GM06990 (cell line): ENCODE results near the gene CRYBA1.

Experiments
- DNase-seq: peaks from one replicate; pipeline ENCODE4 v3.0.0-alpha.2; 2011; ENCODE audit not compliant: insufficient read length; ENCODE audit errors: extremely low read depth
- H3K27me3 ChIP-seq: replicated peaks from 2 replicates; pipeline ENCODE4 v1.6.0; 2011; ENCODE audit warnings: low read length; ENCODE audit not compliant: control insufficient read depth, insufficient read depth
- H3K36me3 ChIP-seq: 2 replicates; pipeline ENCODE4 v1.5.1; 2011; ENCODE audit warnings: low read length; ENCODE audit not compliant: control insufficient read depth, insufficient read depth
- H3K4me3 ChIP-seq: replicated peaks from 2 replicates; pipeline ENCODE4 v1.5.1; 2011; ENCODE audit warnings: low read depth, mild to moderate bottlenecking, control low read depth, low read length
- TF ChIP-seq, protein P1 (sequence below): IDR thresholded peaks from 2 replicates; pipeline ENCODE4 v1.5.1; 2011; ENCODE audit warnings: low read length, control low read depth, mild to moderate bottlenecking, inconsistent platforms; ENCODE audit not compliant: insufficient read depth, poor library complexity, severe bottlenecking

CRYBA1 gene

DNA sequence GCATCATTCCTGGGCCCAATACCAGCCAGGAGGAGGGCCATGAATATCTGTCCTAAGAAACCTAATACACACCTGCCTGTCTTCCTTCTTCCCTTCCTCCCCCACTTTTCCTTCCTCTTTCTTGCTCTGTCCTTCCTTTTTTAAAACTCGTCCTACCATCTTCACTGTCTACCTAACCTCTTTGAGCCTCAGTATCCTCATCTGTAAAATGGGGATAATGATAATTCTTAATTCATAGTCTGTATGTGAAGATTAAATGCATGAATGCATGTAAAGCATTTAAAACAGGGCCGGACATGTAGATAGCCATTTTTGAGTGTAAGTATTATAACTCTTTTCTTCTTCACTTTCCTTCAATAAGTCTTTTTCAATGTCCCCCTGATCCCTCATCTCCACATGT is 560 bp downstream of the CRYBA1 start:
- Histone ChIP-seq H3K36me3 (no peaks in the 10 kb centered on the region), H3K27me3 (no peaks in the 10 kb centered on the region), H3K4me3 (no peak overlapping the region)
- DNase-seq = no peak
- TF ChIP-seq, protein P1, sequence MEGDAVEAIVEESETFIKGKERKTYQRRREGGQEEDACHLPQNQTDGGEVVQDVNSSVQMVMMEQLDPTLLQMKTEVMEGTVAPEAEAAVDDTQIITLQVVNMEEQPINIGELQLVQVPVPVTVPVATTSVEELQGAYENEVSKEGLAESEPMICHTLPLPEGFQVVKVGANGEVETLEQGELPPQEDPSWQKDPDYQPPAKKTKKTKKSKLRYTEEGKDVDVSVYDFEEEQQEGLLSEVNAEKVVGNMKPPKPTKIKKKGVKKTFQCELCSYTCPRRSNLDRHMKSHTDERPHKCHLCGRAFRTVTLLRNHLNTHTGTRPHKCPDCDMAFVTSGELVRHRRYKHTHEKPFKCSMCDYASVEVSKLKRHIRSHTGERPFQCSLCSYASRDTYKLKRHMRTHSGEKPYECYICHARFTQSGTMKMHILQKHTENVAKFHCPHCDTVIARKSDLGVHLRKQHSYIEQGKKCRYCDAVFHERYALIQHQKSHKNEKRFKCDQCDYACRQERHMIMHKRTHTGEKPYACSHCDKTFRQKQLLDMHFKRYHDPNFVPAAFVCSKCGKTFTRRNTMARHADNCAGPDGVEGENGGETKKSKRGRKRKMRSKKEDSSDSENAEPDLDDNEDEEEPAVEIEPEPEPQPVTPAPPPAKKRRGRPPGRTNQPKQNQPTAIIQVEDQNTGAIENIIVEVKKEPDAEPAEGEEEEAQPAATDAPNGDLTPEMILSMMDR = no peak

- H3K27me3 ChIP-seq = no peaks in the 10 kb centered on the region
- TF ChIP-seq, protein P1 = no peak
- no peak overlapping the region for H3K4me3 ChIP-seq
- DNase-seq = no peak
- no peaks in the 10 kb centered on the region for H3K36me3 ChIP-seq
Measured at GRCh38 chr17:29248845-29249244, 2.2 kb downstream of the CRYBA1 start.

DNA sequence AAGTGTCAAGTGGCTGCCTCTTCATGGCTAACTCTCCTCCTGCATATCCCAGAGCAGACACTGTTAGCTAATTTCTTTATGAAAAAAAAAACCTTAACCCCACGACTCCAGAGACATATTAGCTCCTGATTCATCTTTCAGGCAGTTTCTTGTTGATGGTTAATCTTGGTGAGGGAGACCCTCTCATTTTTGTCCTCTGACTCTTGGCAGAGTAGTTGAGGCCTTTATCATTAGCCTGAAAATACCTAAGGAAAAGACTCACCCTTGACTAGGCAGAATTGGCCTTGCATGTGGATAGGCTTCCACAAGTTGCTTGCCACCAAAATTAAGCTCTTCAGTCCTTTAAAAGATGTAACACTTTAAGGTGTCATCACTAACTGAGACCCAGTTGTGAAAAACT is 4.0 kb downstream of the CRYBA1 start:
- no peak overlapping the region for H3K4me3 ChIP-seq

DNA sequence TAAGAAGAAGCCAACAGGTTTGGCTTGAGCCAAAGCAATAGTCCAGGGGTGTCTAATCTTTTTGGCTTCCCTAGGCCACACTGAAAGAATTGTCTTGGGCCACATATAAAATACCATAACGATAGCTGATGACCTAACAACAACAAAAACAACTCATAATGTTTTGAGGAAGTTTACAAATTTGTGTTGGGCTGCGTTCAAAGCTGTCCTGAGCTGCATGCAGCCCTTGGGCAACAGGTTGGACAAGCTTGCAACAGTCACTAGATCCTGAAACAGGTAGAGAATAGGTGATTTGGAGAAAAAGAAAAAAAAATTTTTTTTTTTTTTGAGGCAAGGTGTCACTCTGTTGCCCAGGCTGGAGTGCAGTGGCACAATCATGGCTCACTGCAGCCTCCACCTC is 4.5 kb downstream of the CRYBA1 start:
- no peak for DNase-seq
- Histone ChIP-seq H3K4me3 (no peak overlapping the region), H3K36me3 (no peaks in the 10 kb centered on the region), H3K27me3 (no peaks in the 10 kb centered on the region)
- TF ChIP-seq, protein P1 = no peak

More for the DNA sequence above, 4.0 kb downstream of the CRYBA1 start:
- DNase-seq = no peak
- Histone ChIP-seq H3K36me3 (no peaks in the 10 kb centered on the region), H3K27me3 (no peaks in the 10 kb centered on the region)
- TF ChIP-seq, protein P1 = no peak

GRCh38 chr17:29252101-29252791 is 5.6 kb downstream of the CRYBA1 start:
- Histone ChIP-seq H3K27me3 (no peaks in the 10 kb centered on the region), H3K4me3 (no peak overlapping the region), H3K36me3 (no peaks in the 10 kb centered on the region)
- DNase-seq = no peak
- TF ChIP-seq, protein P1 = peak; percentile 40

- no peak for DNase-seq
- peaks cover under 1% of the 10 kb centered on the region; the same call in 1 of the 2 replicates for H3K36me3 ChIP-seq
- TF ChIP-seq, protein P1 = no peak
- H3K27me3 ChIP-seq = no peaks in the 10 kb centered on the region
- H3K4me3 ChIP-seq = no peak overlapping the region
Measured at GRCh38 chr17:29253037-29253436, 6.4 kb downstream of the CRYBA1 start.
